Thoracic aorta (tissue), 2 donors: Measurements from ENCODE around the gene ARSI. TPM values are rescaled to one million over a fixed set of nuclear protein-coding genes. Genes with fewer than 3 reads are reported as not detected.

Source experiments
- ATAC-seq: fragments of 150-250 bp; one replicate; pipeline ENCODE4 v1.8.0; 2017; ENCODE audit warnings: low read depth; ENCODE audit not compliant: insufficient number of reproducible peaks, low FRiP score
- DNase-seq: peaks from one replicate; pipeline ENCODE4 v3.0.0-alpha.2; 2020; ENCODE audit warnings: low spot score
- H3K27ac ChIP-seq, 2 donors: fragments of 200-600 bp; sonication (generic); 1 replicate in 1 of 2; 2 replicates in 1 of 2; pipeline ENCODE4 v1.5.1; 2016; ENCODE audit warnings: mild to moderate bottlenecking in 2 of 2, moderate library complexity in 2 of 2
- H3K27me3 ChIP-seq: fragments of 200-600 bp; sonication (generic); replicated peaks from 2 replicates; pipeline ENCODE4 v1.6.0; 2016; ENCODE audit warnings: mild to moderate bottlenecking; ENCODE audit not compliant: insufficient read depth
- H3K36me3 ChIP-seq: fragments of 200-600 bp; sonication (generic); one replicate; pipeline ENCODE4 v1.5.1; 2016
- H3K4me1 ChIP-seq, 2 donors: fragments of 200-600 bp; sonication (generic); 1 replicate in 1 of 2; 2 replicates in 1 of 2; pipeline versions ENCODE4 v1.5.1 to v1.6.0; 2016; ENCODE audit warnings: low read depth in 2 of 2, mild to moderate bottlenecking in 1 of 2; ENCODE audit not compliant: control insufficient read depth in 1 of 2
- H3K4me3 ChIP-seq: fragments of 200-600 bp; sonication (generic); 2 replicates; pipeline ENCODE4 v1.5.1; 2016; ENCODE audit warnings: mild to moderate bottlenecking
- H3K9me3 ChIP-seq: fragments of 200-600 bp; sonication (generic); 2 replicates; pipeline ENCODE4 v1.5.1; 2016
- total RNA-seq, 2 donors: library from RNA; depleted of rRNA; stranded (reverse); fragments of >200 nt; gene quantifications; one replicate each; pipeline versions ENCODE4 v1.1.0 to v1.2.3, GENCODE V29; 2016
- TF ChIP-seq, protein P1 (sequence below): fragments of 200-600 bp; sonication (generic); IDR thresholded peaks from one replicate; pipeline ENCODE4 v1.5.1; 2019; ENCODE audit warnings: antibody characterized with exemption

Gene ARSI
- total RNA-seq, 2 donors from 2014 or later = 0.41 to 4.3 TPM

GRCh38 chr5:150341331-150341730 lies 38.6 kb upstream of the ARSI start:
- Histone ChIP-seq H3K9me3 (no peaks in the 10 kb centered on the region), H3K4me3 (no peak overlapping the region), H3K27me3 (no peaks in the 10 kb centered on the region), H3K36me3 (no peaks in the 10 kb centered on the region), H3K4me1 (no peaks in the 10 kb centered on the region), H3K27ac (no peak overlapping the region)
- ATAC-seq (no peak), DNase-seq (no peak)
- TF ChIP-seq, protein P1, sequence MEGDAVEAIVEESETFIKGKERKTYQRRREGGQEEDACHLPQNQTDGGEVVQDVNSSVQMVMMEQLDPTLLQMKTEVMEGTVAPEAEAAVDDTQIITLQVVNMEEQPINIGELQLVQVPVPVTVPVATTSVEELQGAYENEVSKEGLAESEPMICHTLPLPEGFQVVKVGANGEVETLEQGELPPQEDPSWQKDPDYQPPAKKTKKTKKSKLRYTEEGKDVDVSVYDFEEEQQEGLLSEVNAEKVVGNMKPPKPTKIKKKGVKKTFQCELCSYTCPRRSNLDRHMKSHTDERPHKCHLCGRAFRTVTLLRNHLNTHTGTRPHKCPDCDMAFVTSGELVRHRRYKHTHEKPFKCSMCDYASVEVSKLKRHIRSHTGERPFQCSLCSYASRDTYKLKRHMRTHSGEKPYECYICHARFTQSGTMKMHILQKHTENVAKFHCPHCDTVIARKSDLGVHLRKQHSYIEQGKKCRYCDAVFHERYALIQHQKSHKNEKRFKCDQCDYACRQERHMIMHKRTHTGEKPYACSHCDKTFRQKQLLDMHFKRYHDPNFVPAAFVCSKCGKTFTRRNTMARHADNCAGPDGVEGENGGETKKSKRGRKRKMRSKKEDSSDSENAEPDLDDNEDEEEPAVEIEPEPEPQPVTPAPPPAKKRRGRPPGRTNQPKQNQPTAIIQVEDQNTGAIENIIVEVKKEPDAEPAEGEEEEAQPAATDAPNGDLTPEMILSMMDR = no peak

- no peaks in the 10 kb centered on the region for H3K9me3 ChIP-seq
- TF ChIP-seq, protein P1 = no peak
- no peak overlapping the region for H3K4me3 ChIP-seq
- H3K27me3 ChIP-seq = no peaks in the 10 kb centered on the region
- H3K27ac ChIP-seq = no peak overlapping the region
- DNase-seq (no peak), ATAC-seq (no peak)
- no peaks in the 10 kb centered on the region for H3K36me3 ChIP-seq
- H3K4me1 ChIP-seq = no peaks in the 10 kb centered on the region
Observed at GRCh38 chr5:150340614-150341255, 38.0 kb upstream of the ARSI start.

DNA sequence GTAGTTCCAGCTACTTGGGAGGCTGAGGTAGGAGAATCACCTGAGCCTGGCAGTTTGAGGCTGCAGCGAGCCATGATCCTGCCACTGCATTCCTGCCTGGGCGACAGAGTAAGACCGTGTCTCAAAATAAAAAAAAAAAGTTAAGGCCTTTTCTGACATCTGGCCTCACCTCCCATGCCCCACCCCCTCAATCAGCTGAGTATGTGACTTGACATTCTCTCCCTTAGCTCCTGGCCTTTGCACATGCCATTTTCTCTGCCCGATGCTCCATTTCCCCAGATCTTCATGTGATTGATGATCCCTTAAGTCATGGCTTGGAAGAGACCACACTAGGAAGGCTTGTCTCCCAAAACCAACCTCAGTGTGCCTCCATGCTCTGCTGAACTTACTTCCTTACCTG lies 37.1 kb upstream of the ARSI start:
- H3K27ac ChIP-seq = no peak overlapping the region
- no peaks in the 10 kb centered on the region for H3K36me3 ChIP-seq
- DNase-seq = no peak
- no peak for ATAC-seq
- no peak overlapping the region for H3K4me3 ChIP-seq
- TF ChIP-seq, protein P1 = no peak
- H3K27me3 ChIP-seq = no peaks in the 10 kb centered on the region
- H3K9me3 ChIP-seq = no peaks in the 10 kb centered on the region
- no peaks in the 10 kb centered on the region for H3K4me1 ChIP-seq

GRCh38 chr5:150339165-150339564 lies 36.5 kb upstream of the ARSI start:
- no peak for ATAC-seq
- TF ChIP-seq, protein P1 = no peak
- H3K27ac ChIP-seq = no peak overlapping the region

GRCh38 chr5:150338546-150338945 lies 35.8 kb upstream of the ARSI start:
- H3K4me3 ChIP-seq = no peak overlapping the region
- TF ChIP-seq, protein P1 = no peak
- no peaks in the 10 kb centered on the region for H3K4me1 ChIP-seq
- no peak for DNase-seq
- no peak for ATAC-seq
- no peaks in the 10 kb centered on the region for H3K27me3 ChIP-seq
- no peaks in the 10 kb centered on the region for H3K36me3 ChIP-seq
- no peak overlapping the region for H3K27ac ChIP-seq
- no peaks in the 10 kb centered on the region for H3K9me3 ChIP-seq

More at GRCh38 chr5:150339165-150339564, 36.5 kb upstream of the ARSI start:
- no peak for DNase-seq
- H3K36me3 ChIP-seq = no peaks in the 10 kb centered on the region
- H3K27me3 ChIP-seq = no peaks in the 10 kb centered on the region
- no peaks in the 10 kb centered on the region for H3K4me1 ChIP-seq
- H3K9me3 ChIP-seq = no peaks in the 10 kb centered on the region
- no peak overlapping the region for H3K4me3 ChIP-seq
